Stimulated activated CD8-positive, alpha-beta memory T cell treated with anti-CD3 and anti-CD28 coated beads, Interleukin-12 subunit alpha, Interleukin-12 subunit beta, amount 100 ng/mL, for 1 hour (primary cell): Measurements from ENCODE around the gene SMAD6.

Source experiments
- DNase-seq: peaks from one replicate; pipeline ENCODE4 v3.0.0-alpha.2; 2020; ENCODE audit warnings: low read depth

The SMAD6 gene

GRCh38 chr15:66777054-66777453, 75.0 kb downstream of the SMAD6 start:
- no peak for DNase-seq

- no peak for DNase-seq
Measured at GRCh38 chr15:66777596-66778313, 75.7 kb downstream of the SMAD6 start.

- no peak for DNase-seq
Measured at GRCh38 chr15:66778314-66778665, 76.3 kb downstream of the SMAD6 start.

GRCh38 chr15:66778716-66779115, 76.7 kb downstream of the SMAD6 start:
- no peak for DNase-seq

- no peak for DNase-seq
Measured at GRCh38 chr15:66779331-66780009, 77.4 kb downstream of the SMAD6 start.

GRCh38 chr15:66780172-66780972, 78.3 kb downstream of the SMAD6 start:
- no peak for DNase-seq

GRCh38 chr15:66780973-66781718, 79.1 kb downstream of the SMAD6 start:
- DNase-seq, result no peak

GRCh38 chr15:66782785-66783184, 80.7 kb downstream of the SMAD6 start:
- no peak for DNase-seq

GRCh38 chr15:66783314-66783713, 81.3 kb downstream of the SMAD6 start:
- DNase-seq, result no peak

- DNase-seq, result no peak
Measured at GRCh38 chr15:66783725-66784124, 81.7 kb downstream of the SMAD6 start.

- no peak for DNase-seq
Measured at GRCh38 chr15:66784174-66784573, 82.1 kb downstream of the SMAD6 start.

GRCh38 chr15:66785637-66786036, 83.6 kb downstream of the SMAD6 start:
- DNase-seq, result no peak

GRCh38 chr15:66786222-66786621, 84.2 kb downstream of the SMAD6 start:
- no peak for DNase-seq

GRCh38 chr15:66786708-66787488, 84.9 kb downstream of the SMAD6 start:
- no peak for DNase-seq

GRCh38 chr15:66787489-66787871, 85.4 kb downstream of the SMAD6 start:
- DNase-seq, result no peak

- no peak for DNase-seq
Measured at GRCh38 chr15:66788024-66788423, 86.0 kb downstream of the SMAD6 start.

- DNase-seq, result no peak
Measured at GRCh38 chr15:66789029-66790025, 87.3 kb downstream of the SMAD6 start.

GRCh38 chr15:66795851-66796250, 93.8 kb downstream of the SMAD6 start:
- DNase-seq, result no peak

- no peak for DNase-seq
Measured at GRCh38 chr15:66796343-66796742, 94.3 kb downstream of the SMAD6 start.

GRCh38 chr15:66797921-66798320, 95.9 kb downstream of the SMAD6 start:
- no peak for DNase-seq
